ENCODE results near the gene SMU1. TPM values are rescaled to one million over a fixed set of nuclear protein-coding genes. Genes with fewer than 3 reads are reported as not detected.

Gene SMU1
- total RNA-seq, 6 experiments from 2014 or later: 20.3 to 22.1 (median 21.6) TPM

DNA sequence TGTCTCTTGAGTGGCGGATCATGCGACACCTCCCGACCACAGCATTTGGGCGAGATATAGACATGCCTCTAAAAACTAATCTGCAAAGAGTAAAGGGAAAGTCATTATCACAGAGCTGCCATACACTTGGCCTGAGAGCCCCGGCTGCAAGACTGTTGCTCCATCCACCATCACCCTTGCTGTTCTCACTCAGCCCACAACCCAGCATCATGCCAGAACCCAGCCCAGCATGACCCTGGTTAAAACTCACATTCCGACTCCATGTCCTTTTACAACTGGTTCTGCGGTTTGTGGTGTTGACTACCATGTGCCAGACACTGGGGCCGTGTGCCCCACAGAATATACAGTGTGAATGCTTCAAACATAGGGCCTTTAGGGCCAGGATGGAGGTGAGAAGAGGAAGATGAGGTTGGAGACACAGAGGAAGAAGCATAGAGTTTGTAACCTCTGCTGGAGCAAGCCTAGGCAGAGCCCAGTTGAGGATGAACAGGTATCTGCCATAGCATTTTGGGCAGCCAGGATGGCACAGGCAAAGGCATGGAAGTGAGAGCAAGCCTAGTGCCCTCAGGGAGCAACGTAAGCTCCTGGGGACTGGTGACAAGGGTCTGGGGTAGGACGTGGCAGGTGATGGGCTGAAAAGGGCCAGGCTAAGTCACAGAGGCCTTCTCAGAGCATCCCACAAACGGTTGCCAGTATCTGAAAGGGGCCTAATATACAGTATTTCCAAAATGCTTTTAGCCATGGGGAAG, 37.5 kb upstream of the SMU1 start:
- H3K27ac Mint-ChIP-seq: peak overlapping the region; percentile 13; the same call in 1 of the 2 replicates
- DNase-seq: no peak
- H3K4me3 Mint-ChIP-seq: no peak overlapping the region
- peaks cover 20% of the 10 kb centered on the region; the same call in 1 of the 2 replicates for H3K36me3 Mint-ChIP-seq (ENCODE audit: low read depth)
- peaks cover 23% of the 10 kb centered on the region for H3K4me1 Mint-ChIP-seq (ENCODE audit: low read depth)
- H3K27me3 Mint-ChIP-seq (ENCODE audit: insufficient read depth): no peaks in the 10 kb centered on the region
- no peaks in the 10 kb centered on the region for H3K9me3 Mint-ChIP-seq
- TF ChIP-seq, protein P1, sequence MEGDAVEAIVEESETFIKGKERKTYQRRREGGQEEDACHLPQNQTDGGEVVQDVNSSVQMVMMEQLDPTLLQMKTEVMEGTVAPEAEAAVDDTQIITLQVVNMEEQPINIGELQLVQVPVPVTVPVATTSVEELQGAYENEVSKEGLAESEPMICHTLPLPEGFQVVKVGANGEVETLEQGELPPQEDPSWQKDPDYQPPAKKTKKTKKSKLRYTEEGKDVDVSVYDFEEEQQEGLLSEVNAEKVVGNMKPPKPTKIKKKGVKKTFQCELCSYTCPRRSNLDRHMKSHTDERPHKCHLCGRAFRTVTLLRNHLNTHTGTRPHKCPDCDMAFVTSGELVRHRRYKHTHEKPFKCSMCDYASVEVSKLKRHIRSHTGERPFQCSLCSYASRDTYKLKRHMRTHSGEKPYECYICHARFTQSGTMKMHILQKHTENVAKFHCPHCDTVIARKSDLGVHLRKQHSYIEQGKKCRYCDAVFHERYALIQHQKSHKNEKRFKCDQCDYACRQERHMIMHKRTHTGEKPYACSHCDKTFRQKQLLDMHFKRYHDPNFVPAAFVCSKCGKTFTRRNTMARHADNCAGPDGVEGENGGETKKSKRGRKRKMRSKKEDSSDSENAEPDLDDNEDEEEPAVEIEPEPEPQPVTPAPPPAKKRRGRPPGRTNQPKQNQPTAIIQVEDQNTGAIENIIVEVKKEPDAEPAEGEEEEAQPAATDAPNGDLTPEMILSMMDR (IDR thresholded peaks at IDR 0.05): no peak

DNA sequence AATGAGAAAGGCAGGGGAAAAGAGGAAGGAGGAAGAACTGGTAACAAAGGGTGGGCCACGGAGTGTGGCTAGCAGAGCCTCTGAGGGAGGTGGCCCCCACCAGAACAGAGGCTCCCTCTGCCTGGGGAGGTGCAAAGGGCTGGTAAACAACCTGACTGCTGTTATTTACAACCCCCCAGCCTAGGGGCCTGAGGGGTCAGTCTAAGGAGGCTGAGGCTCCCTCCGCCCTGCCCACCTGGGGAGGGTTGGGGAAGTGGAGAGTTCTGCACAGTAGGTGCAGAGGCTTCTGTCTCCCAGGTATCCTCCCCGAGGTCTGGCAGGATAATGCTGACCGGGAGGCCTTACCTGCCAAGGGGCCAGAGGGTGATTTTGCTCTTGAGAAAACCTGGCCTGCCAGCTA, 35.6 kb upstream of the SMU1 start:
- Mint-ChIP-seq H3K4me1 (ENCODE audit: low read depth) (peaks cover 25% of the 10 kb centered on the region), H3K4me3 (no peak overlapping the region), H3K36me3 (ENCODE audit: low read depth) (peaks cover 22% of the 10 kb centered on the region; the same call in 1 of the 2 replicates), H3K27me3 (ENCODE audit: insufficient read depth) (no peaks in the 10 kb centered on the region), H3K27ac (peak overlapping the region; percentile 69), H3K9me3 (no peaks in the 10 kb centered on the region)
- no peak for DNase-seq
- TF ChIP-seq, protein P1 (IDR thresholded peaks at IDR 0.05): no peak

DNA sequence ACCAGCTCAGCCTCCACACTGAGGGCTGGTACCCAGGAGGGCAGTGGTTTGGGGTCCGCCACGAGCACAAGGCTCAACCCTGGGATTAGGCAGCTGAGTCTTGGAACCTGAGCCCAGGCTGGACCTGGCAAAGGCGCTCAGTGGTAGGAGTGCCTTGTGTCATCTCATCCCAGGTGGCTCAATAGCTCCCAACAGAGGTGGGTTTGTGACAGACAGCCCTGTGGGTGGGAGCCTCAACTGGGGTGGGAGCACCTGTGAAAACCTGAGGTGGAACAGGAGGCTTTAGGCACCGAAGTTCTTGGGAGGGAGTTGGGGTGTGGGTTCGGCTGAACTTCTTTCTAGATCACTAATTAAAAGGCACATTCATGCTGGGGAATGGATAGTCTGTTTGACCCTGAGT, 35.2 kb upstream of the SMU1 start:
- H3K36me3 Mint-ChIP-seq (ENCODE audit: low read depth): peaks cover 22% of the 10 kb centered on the region; the same call in 1 of the 2 replicates
- TF ChIP-seq, protein P1 (IDR thresholded peaks at IDR 0.05): no peak
- no peak for DNase-seq
- H3K27ac Mint-ChIP-seq: peak overlapping the region; percentile 69
- H3K4me3 Mint-ChIP-seq: no peak overlapping the region
- peaks cover 25% of the 10 kb centered on the region for H3K4me1 Mint-ChIP-seq (ENCODE audit: low read depth)
- no peaks in the 10 kb centered on the region for H3K9me3 Mint-ChIP-seq
- no peaks in the 10 kb centered on the region for H3K27me3 Mint-ChIP-seq (ENCODE audit: insufficient read depth)

DNA sequence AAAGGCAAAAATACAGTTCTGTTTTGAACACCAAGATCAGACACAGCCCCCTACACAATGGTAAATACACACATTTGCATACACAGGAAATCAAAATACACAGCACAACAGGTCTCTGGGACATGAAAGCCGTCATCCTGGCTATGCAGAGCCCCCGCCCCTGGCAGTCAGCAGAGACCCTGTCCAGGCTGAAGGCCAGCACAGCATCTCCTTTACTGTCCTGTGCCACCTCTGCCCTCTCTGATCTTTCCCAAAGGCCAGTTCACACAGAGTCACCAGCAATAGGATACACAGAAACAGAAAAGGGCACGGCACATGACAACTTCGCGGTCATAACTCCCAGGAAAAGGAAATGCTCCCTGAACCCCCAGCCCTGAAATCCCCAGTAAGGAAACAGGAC, 34.2 kb upstream of the SMU1 start:
- no peak overlapping the region for H3K27ac Mint-ChIP-seq
- TF ChIP-seq, protein P1 (IDR thresholded peaks at IDR 0.05): no peak

DNA sequence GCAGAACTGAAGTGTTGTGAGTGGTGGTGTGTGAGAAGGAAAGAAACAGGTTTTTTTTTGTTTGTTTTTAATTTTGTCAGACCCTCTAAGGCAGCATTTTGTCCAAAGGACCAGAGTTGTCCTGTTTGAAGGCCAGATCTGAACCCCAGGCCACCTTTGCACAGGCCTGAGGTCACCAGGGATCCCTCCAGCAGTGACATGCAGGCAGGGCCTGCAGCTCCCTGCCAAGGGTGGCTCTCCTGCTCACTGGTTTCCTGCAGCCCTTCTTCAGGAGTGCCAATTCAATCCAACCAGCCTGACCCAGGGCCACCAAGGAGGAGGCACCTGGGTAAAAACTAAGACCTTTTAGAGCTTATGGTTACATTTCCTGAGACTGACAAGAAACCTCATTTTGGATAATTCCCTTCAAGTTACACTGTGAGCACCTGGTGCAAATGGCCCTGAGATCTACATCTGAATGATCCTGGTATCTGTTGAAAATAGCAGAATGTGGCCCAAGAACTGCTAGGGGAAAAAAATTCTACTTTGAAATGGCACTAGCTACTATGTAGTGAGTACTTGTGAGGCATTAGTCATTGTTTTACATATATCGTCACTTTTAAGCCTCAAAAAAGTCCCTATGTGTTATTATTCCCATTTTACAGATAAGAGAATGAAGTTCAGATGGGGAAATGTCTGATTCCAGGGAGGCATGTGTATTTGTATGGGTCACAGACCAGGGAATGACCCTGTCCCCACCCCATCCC, 33.5 kb upstream of the SMU1 start:
- Mint-ChIP-seq H3K4me3 (no peak overlapping the region), H3K27me3 (ENCODE audit: insufficient read depth) (no peaks in the 10 kb centered on the region), H3K27ac (peak overlapping the region; percentile 56), H3K9me3 (no peaks in the 10 kb centered on the region), H3K4me1 (ENCODE audit: low read depth) (peaks cover 39% of the 10 kb centered on the region), H3K36me3 (ENCODE audit: low read depth) (peaks cover 22% of the 10 kb centered on the region; the same call in 1 of the 2 replicates)
- TF ChIP-seq, protein P1 (IDR thresholded peaks at IDR 0.05): no peak
- no peak for DNase-seq

More for the DNA sequence above, 34.2 kb upstream of the SMU1 start:
- H3K36me3 Mint-ChIP-seq (ENCODE audit: low read depth): peaks cover 22% of the 10 kb centered on the region; the same call in 1 of the 2 replicates
- H3K27me3 Mint-ChIP-seq (ENCODE audit: insufficient read depth): no peaks in the 10 kb centered on the region
- H3K4me1 Mint-ChIP-seq (ENCODE audit: low read depth): peaks cover 34% of the 10 kb centered on the region
- H3K9me3 Mint-ChIP-seq: no peaks in the 10 kb centered on the region
- DNase-seq: no peak
- no peak overlapping the region for H3K4me3 Mint-ChIP-seq

Measured in HFFc6 (cell line).